ENCODE data around the gene PRB3.

Gene PRB3

GRCh38 chr12:11240348-11240930 lies 29.1 kb downstream of the PRB3 start:
- Histone ChIP-seq H4K20me1 (ENCODE audit: insufficient read depth, low read length, poor library complexity, severe bottlenecking) (no peaks in the 10 kb centered on the region), H3K79me2 (ENCODE audit: insufficient read depth, low read length) (no peaks in the 10 kb centered on the region), H2AFZ (ENCODE audit: low read length) (no peak overlapping the region), H3K4me1 (ENCODE audit: insufficient read depth, low read length, poor library complexity, severe bottlenecking) (no peaks in the 10 kb centered on the region), H3K4me3 (ENCODE audit: low read length, poor library complexity, severe bottlenecking) (no peak overlapping the region), H3K9ac (ENCODE audit: low read depth, low read length, poor library complexity, severe bottlenecking) (no peak overlapping the region), H3K27me3 (ENCODE audit: insufficient read depth, low read length, poor library complexity, severe bottlenecking) (no peaks in the 10 kb centered on the region), H3F3A (ENCODE audit: low read depth) (no peaks in the 10 kb centered on the region), H3K9me3 (ENCODE audit: insufficient read depth, low read depth, low read length) (no peaks in the 10 kb centered on the region), H3K9me2 (replicated peaks; ENCODE audit: low read depth, low read length) (no peaks in the 10 kb centered on the region), H3K36me3 (ENCODE audit: insufficient read depth, low read length) (no peaks in the 10 kb centered on the region), H3K4me2 (ENCODE audit: low read depth, low read length, poor library complexity, severe bottlenecking) (no peak overlapping the region)
- TF ChIP-seq CTCF (conservative IDR thresholded peaks at IDR 0.05; ENCODE audit: low read length) (no peak), EZH2phosphoT487 (IDR thresholded peaks at IDR 0.05; ENCODE audit: borderline replicate concordance) (no peak)

GRCh38 chr12:11238275-11238674 lies 31.2 kb downstream of the PRB3 start:
- no peak overlapping the region for H2AFZ ChIP-seq (ENCODE audit: low read length)
- no peaks in the 10 kb centered on the region for H3K9me3 ChIP-seq (ENCODE audit: insufficient read depth, low read depth, low read length)
- no peaks in the 10 kb centered on the region for H3K79me2 ChIP-seq (ENCODE audit: insufficient read depth, low read length)
- no peaks in the 10 kb centered on the region for H3F3A ChIP-seq (ENCODE audit: low read depth)
- no peaks in the 10 kb centered on the region for H4K20me1 ChIP-seq (ENCODE audit: insufficient read depth, low read length, poor library complexity, severe bottlenecking)
- H3K4me2 ChIP-seq (ENCODE audit: low read depth, low read length, poor library complexity, severe bottlenecking): no peak overlapping the region
- no peaks in the 10 kb centered on the region for H3K4me1 ChIP-seq (ENCODE audit: insufficient read depth, low read length, poor library complexity, severe bottlenecking)
- H3K36me3 ChIP-seq (ENCODE audit: insufficient read depth, low read length): no peaks in the 10 kb centered on the region
- H3K9me2 ChIP-seq (replicated peaks; ENCODE audit: low read depth, low read length): no peaks in the 10 kb centered on the region
- TF ChIP-seq CTCF (conservative IDR thresholded peaks at IDR 0.05; ENCODE audit: low read length) (no peak), EZH2phosphoT487 (IDR thresholded peaks at IDR 0.05; ENCODE audit: borderline replicate concordance) (no peak)
- H3K9ac ChIP-seq (ENCODE audit: low read depth, low read length, poor library complexity, severe bottlenecking): no peak overlapping the region
- no peak overlapping the region for H3K4me3 ChIP-seq (ENCODE audit: low read length, poor library complexity, severe bottlenecking)
- H3K27me3 ChIP-seq (ENCODE audit: insufficient read depth, low read length, poor library complexity, severe bottlenecking): no peaks in the 10 kb centered on the region

- H3K4me1 ChIP-seq (ENCODE audit: insufficient read depth, low read length, poor library complexity, severe bottlenecking): no peaks in the 10 kb centered on the region
- no peaks in the 10 kb centered on the region for H3K36me3 ChIP-seq (ENCODE audit: insufficient read depth, low read length)
- H3K9me2 ChIP-seq (replicated peaks; ENCODE audit: low read depth, low read length): no peaks in the 10 kb centered on the region
- TF ChIP-seq CTCF (conservative IDR thresholded peaks at IDR 0.05; ENCODE audit: low read length) (no peak), EZH2phosphoT487 (IDR thresholded peaks at IDR 0.05; ENCODE audit: borderline replicate concordance) (no peak)
- H3K79me2 ChIP-seq (ENCODE audit: insufficient read depth, low read length): no peaks in the 10 kb centered on the region
- H3K27me3 ChIP-seq (ENCODE audit: insufficient read depth, low read length, poor library complexity, severe bottlenecking): no peaks in the 10 kb centered on the region
- no peak overlapping the region for H3K4me3 ChIP-seq (ENCODE audit: low read length, poor library complexity, severe bottlenecking)
- H3K9ac ChIP-seq (ENCODE audit: low read depth, low read length, poor library complexity, severe bottlenecking): no peak overlapping the region
- H4K20me1 ChIP-seq (ENCODE audit: insufficient read depth, low read length, poor library complexity, severe bottlenecking): no peaks in the 10 kb centered on the region
- H3K4me2 ChIP-seq (ENCODE audit: low read depth, low read length, poor library complexity, severe bottlenecking): no peak overlapping the region
- no peaks in the 10 kb centered on the region for H3F3A ChIP-seq (ENCODE audit: low read depth)
- no peaks in the 10 kb centered on the region for H3K9me3 ChIP-seq (ENCODE audit: insufficient read depth, low read depth, low read length)
- no peak overlapping the region for H2AFZ ChIP-seq (ENCODE audit: low read length)
Measured at GRCh38 chr12:11233532-11233931, 36.0 kb downstream of the PRB3 start.
